Measurements from ENCODE around the gene PSMD1.

- TF ChIP-seq POLR2A (IDR thresholded peaks at IDR 0.05) (no peak), CTCF (IDR thresholded peaks at IDR 0.05) (no peak)
Observed at GRCh38 chr2:231036131-231036530, 20.5 kb upstream of the PSMD1 start.

All from prostate gland (tissue), 2 donors.